Kasumi-1 (cell line): ENCODE results near the gene KRTDAP.

Source experiments
- DNase-seq, 2 experiments: peaks; one replicate each; lab custom pipeline; 2025; lab: John Stamatoyannopoulos, UW

The KRTDAP gene

GRCh38 chr19:35512831-35513627 is 22.8 kb upstream of the KRTDAP start:
- no peak for DNase-seq

GRCh38 chr19:35511337-35511736 is 21.1 kb upstream of the KRTDAP start:
- DNase-seq = no peak

GRCh38 chr19:35510626-35510964 is 20.3 kb upstream of the KRTDAP start:
- DNase-seq = no peak

DNA sequence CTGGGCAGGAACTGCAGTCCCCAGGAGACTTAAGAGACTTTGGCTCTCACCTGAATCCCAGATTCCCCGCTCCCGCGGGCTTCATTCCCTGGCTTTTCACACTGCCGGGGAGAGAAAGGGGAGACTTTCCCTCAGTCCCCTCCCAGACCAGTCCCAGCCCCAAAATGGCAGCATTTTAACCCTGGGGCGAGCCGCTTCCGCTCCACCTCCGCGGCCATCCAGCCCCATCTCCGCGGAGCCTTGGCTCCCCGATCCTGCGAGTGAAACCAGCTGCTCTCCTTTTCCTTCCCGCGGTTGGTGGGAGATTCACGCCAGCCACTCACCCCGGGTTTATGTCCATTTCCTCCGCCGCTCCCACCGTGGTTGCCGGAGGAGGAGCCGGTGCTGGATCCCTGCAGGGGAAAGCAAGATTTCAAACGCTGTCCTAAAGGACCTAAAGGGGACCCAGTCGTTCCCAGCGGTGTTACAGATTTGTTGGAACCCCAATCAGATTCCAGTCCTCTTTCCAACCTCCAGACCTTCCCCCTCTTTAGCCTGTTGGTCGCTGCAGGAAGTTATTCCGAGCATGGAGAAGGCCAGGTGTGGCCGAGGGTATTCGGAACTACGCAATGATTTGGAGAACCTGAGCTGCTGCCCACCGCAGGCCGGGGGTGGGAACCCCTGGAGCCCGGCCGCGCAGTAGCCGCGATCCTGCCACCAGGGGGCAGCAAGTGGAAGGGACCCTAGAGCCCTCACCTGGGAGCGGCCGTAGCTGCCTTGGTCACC is 19.8 kb upstream of the KRTDAP start:
- DNase-seq = peak; percentile 18 to 38

- no peak for DNase-seq
Measured at GRCh38 chr19:35509018-35509652, 18.9 kb upstream of the KRTDAP start.

DNA sequence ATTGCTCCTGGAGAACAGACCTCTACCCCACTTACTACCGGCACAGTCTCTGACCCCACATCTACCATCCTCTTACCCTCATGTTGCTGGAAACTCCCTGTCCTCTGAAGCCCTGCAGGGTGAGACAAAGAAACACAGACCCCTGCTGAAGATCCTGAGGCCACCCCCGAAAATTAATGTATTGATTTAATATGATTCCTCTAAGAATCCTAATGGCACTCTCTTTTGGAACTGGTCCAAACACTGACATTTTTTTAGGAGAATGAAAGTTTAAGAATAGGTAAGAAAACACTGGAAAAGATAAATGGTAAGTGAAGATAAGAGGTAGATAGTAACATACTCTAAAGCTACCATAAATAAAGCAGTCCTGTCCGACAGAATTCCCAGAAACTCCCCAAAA is 17.9 kb upstream of the KRTDAP start:
- DNase-seq = no peak

GRCh38 chr19:35507561-35507960 is 17.3 kb upstream of the KRTDAP start:
- DNase-seq = no peak

GRCh38 chr19:35506011-35506410 is 15.7 kb upstream of the KRTDAP start:
- DNase-seq = no peak

- DNase-seq = no peak
Measured at GRCh38 chr19:35502751-35503150, 12.5 kb upstream of the KRTDAP start.

DNA sequence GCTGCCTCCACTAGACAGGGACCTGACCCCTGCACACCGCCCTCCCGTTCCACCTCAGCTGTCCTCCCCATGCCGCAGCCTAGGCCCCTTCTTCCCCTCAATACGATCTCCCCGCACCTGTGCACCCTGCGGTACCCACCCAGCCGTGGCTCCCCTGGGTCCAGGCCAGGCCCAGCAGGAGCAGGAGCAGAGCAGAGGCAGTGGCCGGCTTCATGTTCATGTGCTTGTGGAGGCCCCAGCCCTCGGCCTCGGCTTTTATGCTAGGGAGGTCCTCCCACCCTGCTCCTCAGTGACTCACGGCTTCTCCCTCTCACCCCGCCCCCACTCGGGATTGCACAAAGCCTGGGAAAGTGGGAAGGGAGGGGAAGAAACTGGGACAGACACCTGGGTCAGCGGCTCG is 11.4 kb upstream of the KRTDAP start:
- no peak for DNase-seq

GRCh38 chr19:35500611-35501010 is 10.3 kb upstream of the KRTDAP start:
- no peak for DNase-seq

DNA sequence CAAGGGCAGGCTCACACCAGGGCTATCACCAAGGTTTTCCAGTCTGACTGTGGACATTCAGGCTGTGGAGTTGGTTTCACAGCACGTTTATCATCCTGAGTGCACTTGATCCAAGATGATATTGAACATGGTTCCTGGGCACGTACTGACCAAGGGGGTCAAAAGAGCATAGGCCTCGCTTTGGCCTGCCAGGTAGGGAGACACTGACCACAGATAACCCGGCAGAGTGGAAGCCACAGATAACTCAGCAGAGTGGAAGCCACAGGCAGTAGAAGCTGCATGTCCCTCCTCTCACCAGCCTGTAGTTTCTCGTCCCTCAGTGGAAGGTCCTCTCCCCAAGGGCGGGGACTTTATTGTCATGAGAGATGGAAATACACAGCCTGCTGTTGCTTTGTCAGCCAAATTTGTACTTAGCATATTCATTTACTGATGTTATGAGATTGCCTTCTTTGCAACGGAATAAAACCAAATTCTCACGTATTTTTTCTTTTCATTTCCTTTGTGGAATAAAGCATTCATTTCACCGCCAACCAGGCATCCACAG is 8.8 kb upstream of the KRTDAP start:
- no peak for DNase-seq

- no peak for DNase-seq
Measured at GRCh38 chr19:35498220-35498619, 8.0 kb upstream of the KRTDAP start.

- no peak for DNase-seq
Measured at GRCh38 chr19:35497406-35497805, 7.1 kb upstream of the KRTDAP start.

GRCh38 chr19:35495107-35496064 is 5.1 kb upstream of the KRTDAP start:
- DNase-seq = peak; percentile 61 to 72

- DNase-seq = no peak
Measured at GRCh38 chr19:35493971-35494370, 3.7 kb upstream of the KRTDAP start.

DNA sequence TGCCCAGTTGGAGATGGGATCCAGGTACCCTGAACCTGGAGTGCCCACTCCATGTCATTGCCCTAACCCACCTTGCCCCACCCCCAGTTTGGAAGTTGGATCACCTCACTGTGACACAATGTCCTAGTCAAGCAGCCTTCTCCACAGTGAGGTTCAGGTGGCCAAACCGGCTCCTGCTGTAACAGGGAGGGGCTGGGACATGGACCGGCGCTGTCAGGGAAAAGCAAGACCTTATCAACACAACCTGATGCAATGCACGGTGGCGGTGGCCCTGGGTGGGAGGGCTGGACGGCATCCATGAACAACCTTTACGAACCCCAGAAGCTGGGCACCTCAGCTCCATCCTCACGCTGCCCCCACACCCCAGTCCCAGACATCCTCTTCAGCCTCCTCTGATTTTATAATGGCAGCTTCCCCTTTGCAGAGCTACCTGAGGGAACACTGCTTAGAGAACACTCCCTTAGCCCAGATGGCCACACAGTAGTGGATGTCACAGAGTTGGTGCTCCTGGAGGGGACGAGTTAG is 1.6 kb upstream of the KRTDAP start:
- no peak for DNase-seq

GRCh38 chr19:35488677-35489076 is 1.6 kb downstream of the KRTDAP start:
- no peak for DNase-seq

DNA sequence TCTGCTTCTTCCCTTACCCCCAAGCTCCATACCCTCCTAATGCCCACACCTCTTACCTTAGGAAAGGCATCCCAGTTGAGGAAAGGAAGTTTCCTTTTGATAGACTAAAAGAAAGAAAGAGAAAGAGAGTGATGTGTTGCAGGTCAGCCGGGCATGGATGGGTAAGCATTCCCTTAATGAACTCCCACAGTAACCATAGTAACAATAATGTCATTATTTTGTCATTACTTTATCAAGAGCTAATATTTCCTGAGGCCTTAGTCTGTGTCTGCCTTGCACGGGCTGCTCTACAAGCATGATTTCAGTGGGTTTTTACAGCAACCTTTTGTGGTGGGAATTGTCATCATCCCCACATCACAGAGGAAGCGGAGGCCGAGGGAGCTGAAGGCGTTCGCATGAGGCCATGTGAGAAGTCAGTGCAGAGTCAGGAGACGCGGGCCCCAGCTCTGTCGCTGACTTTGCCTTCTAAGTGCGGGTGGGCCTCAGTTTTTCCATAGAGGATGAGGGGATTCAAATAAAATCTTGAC is 2.5 kb downstream of the KRTDAP start:
- DNase-seq = no peak

GRCh38 chr19:35486268-35486708 is 4.0 kb downstream of the KRTDAP start:
- DNase-seq = no peak
